GM19468 (cell line): Measurements from ENCODE around the gene RAB8B.

ENCODE experiments used
- ATAC-seq: cut with Tn5 transposase; IDR thresholded peaks from one replicate; pipeline ENCODE4 v1.9.1; 2021; ENCODE audit warnings: mild to moderate bottlenecking, moderate library complexity, moderate number of reproducible peaks; ENCODE audit not compliant: unreplicated experiment; ENCODE audit errors: extremely low read depth

RAB8B gene

DNA sequence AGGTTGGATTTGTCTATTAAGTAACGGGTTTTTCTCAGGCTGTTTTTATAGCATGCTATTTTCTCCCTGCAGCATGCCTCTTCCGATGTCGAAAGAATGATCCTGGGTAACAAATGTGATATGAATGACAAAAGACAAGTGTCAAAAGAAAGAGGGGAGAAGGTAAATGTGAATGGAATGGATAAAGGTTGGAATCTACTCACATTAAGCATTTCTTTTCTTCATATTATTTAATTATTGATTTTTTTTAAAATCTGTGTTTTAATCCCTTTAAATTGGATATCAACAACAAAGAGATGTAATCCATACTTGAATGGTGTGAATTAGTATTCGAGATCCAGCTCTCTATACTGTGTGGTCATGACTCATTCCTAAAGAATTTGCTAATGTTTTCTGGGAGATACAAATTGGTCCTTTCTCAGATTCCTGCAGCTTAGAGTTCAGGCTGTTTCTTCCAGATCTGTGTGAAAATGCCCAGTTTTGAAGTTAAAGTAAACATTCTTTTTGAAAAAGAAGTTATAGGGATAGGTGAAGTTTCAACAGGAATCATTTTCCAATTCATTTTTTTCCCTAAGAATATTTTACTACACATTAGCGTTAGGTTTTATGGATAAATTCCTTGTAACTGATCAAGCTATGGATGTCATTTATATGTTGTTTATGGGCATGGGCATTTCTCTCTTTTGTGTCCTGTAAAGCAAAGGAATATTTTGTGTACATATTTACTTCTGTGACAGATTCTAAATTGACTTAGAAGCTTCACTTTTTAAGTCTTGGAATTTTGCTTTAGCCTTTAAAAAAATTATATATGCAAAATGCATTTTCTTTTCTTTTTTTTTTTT lies 67.2 kb downstream of the RAB8B start:
- ATAC-seq, result no peak

DNA sequence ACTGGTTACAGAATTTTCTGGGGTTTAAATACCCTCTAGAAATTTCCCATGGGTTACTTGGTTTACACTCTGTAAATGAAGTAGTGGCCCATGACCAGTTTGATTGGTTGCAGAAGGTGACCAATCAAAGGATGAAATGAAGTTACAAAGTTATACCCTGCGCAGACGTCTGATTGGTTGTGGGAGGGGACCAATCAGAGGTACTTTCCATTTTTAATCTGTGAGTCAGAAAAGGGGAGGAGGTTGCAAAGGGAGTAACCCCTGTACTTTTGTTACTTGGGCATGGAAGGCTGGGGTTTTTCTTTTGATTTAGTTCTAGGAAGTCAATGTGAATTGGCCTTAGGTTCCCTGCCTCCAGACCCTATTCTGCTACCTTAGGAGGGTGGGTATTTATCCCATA lies 69.3 kb downstream of the RAB8B start:
- ATAC-seq, result no peak

DNA sequence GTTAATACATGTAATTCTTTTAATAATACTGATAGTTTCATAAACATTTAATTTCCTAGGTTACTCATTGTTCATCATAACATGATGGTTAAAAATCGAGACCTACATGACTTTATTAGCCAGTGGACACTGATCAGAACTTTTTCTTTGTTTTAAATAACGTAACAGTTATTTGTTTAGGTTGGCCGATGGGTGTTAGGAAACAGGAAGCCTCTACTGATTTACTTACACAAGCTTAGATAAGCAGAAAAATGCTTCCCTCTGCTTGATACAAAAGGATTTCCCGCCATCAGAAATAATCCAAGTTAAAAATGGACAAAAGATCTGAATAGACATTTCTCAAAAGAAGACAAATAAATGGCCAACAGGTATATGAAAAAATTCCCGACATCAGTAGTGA lies 71.4 kb downstream of the RAB8B start:
- no peak for ATAC-seq

DNA sequence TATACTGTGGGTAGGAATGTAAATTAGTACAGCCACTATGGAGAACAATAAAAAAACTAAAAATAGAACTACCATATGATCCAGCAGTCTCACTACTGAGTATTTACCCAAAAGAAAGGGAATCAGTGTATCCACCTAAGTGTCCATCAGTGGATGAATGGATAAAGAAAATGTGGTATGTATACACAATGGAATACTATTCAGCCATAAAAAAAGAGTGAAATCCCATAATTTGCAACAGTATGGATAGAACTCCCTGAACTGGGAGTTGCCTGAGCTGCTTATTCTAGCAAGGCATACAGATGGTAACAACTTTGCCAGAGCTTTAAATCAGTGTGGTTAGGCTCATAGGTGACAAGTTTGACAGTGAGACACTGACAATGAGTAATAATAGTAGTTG lies 71.9 kb downstream of the RAB8B start:
- ATAC-seq, result no peak

DNA sequence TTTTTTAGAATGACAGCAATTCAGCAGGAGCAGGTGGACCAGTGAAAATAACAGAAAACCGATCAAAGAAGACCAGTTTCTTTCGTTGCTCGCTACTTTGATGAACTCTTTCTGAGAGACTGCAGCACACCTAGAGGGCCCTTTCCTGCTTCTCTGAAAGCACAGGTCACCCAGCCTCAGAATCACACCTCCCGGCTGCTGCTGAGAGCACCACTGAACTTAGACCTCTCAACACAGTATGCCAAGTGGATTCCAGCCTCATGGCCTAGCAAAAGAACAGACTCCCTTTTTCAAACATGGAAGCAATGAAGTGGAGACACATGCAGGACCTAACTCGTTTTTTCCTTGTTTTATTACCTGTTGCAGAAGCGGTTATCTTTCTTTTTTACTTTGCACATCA lies 74.1 kb downstream of the RAB8B start:
- no peak for ATAC-seq

DNA sequence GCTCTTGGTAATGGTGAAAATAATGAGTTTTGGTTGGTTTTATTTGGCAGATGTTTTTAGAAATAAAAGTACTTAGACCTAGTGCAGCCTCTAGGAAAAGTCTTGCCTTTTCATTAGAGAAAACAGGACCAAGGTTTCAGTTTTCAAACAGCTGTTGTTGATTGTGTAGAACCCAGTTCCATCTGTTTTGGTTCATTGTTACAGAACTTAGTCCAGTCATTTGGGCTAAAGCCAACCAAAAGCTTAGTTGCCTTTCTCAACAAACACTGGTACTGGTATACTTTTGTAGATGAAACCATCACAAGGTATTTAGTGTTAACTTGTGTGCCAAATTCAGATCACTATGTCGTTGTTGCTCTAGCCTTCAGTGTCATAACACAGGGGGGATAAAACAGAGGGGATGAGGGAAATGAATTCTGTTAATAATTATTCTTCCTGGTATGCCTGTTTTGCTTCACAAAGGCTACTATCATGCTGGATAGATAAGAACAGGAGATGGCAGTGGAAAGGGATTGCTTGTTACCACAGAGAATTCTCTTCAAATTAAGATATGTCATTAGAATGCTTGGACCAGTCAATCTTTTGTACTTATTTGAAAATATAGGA lies 75.4 kb downstream of the RAB8B start:
- ATAC-seq, result no peak

DNA sequence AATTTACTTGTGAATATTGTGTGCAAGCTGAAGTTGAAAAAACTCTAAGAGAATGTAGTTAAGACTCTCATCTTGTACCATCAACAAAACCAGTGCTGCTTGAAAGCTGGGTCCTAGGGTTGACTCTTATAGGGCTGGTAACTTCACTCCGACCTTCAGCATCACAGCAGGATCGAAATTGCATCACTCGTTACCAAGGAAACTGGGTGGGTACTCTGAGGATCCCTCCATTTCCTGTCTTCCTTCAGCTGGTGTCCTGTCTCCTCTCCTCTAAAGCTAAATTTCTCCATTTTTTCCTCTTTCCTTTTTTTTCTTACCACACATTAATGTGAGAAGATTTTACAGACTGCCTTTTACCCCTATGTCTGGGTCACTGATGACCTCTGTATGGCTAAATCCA lies 85.0 kb downstream of the RAB8B start:
- no peak for ATAC-seq

DNA sequence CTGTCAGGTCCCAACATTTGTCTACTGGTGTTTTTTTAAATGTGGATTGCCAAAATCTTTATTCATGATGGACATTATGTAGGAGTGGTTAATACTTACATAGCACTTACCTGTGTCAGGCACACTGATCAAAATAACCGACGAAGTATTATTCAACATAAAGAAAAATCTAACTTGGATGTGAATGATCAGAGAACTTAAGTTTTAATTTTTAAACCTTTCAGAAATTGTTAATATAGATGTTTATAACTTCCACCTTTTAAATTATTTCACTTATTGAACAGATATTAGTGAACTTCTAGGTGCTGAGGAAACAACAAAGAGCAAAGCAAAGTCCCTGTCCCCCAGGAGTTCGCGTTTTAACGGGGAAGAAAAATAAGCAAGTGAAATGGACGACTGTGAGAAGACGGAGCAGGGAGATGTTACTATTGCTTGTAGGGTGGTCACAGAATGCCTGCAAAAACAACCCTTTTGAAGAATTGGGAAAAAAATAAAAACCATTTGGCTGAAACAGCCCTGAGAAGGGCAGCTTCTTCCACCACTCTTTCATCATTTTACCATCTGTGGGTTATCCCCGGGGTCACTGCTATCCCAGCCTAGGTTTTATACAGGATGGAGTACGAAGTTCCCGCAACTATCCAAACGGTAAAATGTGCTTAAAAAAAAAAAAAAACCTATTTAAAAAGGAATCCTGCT lies 87.1 kb downstream of the RAB8B start:
- no peak for ATAC-seq

DNA sequence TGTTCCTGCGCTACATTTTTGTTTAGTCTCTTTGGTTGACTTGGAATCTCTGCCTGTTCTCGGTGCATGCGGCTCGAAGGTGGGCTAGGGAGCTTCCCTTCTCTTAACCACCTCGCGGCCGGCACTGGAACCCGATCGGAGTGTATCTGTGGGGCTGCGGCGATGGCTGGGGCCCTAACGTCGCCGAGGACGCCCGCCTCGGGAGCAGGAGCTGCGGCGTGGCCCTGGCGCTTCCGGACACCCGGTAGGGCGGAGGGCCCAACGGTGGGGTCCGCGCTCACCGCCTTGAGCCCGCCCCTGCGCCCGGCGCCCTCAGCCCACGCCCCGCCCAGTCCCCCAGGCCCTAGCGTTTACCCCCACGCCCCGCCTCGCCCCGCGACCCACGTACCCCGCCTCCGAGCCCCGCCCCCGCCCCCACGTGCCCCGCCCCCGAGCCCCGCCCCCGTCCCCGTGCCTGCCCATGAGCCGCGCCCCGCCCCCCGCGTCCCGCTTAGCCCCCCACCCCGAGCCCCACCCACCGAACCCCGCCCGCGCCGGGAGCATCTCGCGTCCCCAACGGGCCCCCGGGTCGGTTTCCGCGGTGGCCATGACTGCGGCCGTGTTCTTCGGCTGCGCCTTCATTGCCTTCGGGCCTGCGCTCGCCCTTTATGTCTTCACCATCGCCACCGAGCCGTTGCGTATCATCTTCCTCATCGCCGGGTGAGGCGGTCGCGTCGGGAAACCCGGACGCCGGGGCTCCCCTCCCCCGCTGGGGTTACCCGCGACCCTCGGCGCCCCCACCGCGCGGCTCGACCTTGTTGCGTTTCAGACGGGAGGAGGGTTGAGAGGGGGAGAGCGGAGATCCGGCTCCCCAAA lies 87.9 kb downstream of the RAB8B start, which contains the start of gene APH1B:
Gene APH1B (plus strand): TSS at position 568 of the 855 bp plus-strand sequence. CDS start 19 bp downstream, at position 587.
- peak; percentile 35 for ATAC-seq

DNA sequence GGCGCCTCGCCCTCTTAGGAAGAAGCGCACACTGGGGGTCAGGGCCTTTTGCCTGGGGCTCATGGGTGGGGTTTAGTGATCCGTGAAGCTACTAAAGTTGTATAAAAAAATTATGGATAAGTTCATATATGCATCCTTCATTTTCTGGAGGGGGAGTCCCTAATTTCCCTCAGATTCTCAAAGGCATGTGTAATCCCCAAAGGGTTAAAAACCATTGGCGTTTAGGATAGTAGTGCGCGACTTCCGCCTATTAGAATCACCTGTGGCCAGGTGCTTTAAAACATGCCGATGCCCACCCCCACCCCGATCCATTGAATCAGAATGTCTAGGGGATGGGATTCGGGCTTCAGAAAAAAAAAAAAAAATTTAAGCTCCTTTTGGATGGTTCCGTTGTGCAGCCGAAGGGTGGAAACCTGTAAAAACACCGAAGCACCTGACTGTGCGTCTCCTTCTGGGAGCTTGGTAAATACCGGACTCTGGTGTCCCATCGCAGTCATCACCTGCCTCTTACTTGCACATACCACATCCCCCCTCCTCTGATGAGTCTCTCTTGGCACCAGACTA lies 88.6 kb downstream of the RAB8B start:
- ATAC-seq, result no peak

DNA sequence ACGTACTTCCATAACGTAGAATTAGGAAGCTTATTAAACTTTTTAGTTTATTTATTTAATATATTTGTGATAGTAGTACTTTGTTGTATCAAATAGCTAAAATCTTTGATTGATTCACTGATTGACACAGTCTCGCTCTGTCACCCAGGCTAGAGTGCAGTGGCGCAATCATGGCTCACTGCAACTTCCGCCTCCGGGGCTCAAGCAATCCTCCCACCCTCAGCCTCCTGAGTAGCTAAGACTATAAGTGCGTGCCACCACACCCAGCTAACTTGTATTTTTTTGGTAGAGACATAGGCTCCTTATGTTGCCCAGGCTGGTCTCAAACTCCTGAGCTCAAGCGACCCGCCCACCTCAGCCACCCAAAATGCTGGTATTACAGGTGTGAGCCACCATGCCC lies 93.7 kb downstream of the RAB8B start:
- ATAC-seq, result no peak

DNA sequence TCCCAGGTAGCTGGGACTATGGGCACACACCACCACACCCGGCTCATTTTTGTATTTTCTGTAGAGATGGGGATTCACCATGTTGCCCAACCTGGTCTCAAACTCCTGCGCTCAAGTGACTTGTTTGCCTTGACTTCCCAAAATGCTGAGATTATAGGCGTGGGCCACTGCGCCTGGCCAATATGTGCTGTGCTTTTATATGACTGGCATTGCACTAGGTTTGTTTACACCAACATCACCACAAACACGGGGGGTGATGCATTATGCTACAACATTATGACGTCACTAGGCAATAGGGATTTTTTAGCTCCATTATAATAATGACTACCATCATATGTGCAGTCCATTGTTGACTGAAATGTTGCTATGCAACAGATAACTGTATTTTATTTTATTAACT lies 94.9 kb downstream of the RAB8B start:
- ATAC-seq, result no peak

DNA sequence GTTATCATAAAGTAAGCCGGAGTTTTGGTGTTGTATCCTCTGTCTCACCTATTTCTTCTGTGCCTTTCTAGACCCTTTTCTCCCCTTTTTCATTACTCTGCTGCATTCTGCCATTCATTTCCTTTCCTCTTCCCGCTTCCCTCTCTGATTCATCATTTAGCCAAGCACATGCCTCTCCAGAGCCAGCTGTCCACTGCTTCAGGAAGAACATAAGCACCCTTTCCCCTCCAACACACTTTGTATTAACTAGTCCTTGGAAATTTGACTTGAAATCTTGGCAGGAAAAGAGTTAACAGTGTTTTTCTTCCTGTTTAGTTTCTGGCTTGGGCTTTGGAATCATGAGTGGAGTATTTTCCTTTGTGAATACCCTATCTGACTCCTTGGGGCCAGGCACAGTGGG lies 97.7 kb downstream of the RAB8B start:
- no peak for ATAC-seq

DNA sequence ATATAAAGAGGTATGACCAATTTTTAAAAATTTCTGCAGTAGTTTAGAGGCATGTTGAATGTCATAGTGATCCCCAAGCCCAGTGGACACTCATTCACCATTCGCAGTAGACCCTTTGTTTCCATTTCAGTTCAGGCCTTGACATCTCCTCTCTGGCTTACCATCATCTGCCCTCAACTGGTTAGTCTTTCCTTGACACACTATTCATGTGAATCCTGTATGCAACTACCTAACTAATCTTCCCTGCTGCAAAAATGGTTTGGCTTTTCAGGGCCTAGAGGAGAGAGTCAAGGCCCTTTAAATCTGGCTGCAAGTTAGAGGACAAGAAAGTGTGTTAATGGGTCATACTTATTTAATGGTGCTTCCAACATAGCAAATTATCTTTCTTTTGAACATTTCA lies 98.9 kb downstream of the RAB8B start:
- no peak for ATAC-seq

DNA sequence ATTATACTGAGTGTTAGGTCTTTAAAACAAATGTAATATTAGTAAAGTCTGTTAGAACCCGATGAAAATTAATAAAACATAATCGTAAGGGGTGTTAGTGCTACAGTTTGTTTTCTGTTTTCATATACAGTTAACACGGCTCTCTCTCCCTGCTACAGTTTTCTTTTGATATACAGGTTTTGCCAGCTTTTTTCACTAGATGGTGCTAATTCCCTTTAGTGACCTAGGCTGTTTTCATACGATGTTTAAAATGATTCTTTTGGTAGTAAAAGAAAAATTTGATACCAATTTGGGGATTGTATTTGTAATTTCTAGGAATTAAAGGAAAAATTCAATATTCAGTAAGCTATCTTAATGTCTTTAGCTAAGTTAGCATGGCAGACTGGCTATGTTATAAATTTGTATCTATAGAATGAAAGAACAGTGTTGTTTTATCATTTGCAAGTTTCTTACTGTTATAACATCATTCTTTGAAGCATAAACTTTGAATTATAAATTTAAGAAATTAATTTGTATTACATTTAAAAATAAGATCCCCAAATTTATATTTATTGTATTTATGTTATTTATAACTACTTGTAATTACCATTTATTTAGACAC lies 99.5 kb downstream of the RAB8B start:
- ATAC-seq, result no peak

DNA sequence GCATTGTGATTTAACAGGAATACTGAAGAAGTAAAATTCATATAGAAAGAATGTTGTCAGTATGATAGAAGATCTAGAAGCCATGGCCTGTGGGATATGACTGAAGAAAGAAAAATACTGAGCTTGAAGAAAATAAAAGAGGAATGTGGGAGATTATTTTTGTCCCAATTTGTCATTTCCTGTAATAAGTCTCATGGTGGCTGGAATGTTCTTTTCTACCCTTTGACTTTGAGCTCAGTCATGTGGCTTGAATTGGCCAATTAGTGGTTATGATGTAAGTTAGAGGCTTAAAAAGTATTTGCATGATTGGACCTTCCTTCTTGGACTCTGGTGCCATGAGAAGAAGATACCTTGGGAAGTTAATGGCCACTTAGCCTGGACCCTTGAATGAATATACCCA lies 102.1 kb downstream of the RAB8B start:
- no peak for ATAC-seq

DNA sequence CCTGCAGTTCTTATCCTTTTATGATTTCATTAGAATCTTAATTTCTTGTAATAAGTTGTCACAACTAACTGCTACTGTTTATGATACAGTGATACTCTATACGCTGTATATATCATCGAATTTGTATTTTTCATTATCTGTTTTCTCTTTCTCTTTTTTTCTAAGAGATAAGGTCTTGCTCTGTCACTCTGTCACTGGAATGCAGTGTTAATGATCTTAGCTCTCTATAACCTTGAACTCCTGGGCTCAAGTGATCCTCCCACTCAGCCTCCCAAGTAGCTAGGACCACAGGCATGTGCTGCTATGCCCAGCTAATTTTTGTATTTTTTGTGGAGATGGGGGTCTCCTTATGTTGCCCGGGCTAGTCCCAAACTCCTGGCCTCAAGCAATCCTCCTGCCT lies 102.8 kb downstream of the RAB8B start:
- ATAC-seq, result no peak

DNA sequence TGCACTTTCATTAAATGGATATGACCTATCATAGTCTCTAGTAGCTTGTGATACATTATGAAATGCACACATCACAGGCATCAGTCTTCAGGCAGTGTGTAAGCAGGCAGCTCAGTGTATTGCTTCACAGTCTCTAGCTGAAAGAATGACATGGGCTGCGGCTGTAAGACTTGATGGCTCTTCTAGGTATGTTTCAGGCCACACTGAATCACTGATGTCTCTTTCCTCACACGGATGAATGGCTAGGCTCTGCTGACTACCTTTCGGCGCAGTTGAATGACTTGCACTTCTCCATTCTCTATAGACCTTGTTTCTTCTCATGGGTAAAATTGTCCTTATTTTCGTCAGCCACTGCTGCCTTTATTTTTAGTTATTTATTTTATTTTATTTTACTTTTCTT lies 103.4 kb downstream of the RAB8B start:
- ATAC-seq, result no peak

DNA sequence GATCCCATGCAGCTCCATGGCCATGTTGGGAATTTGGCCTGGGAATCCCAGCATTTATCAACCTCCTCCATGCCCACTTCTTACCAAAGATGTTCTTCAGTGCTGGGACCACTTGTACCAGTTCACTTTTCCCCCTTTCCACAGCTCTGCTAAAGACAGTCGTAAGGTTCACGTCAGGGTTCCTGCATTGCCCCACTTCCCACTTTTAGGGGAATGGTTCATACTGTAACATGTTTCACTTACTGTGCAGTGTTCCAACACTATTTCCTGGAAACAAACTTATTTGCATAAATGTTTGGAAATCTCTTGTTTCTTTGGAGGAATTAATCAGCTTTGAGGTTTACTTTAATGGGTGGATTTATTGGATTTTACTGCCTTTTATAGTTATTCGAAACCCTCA lies 105.0 kb downstream of the RAB8B start:
- no peak for ATAC-seq

DNA sequence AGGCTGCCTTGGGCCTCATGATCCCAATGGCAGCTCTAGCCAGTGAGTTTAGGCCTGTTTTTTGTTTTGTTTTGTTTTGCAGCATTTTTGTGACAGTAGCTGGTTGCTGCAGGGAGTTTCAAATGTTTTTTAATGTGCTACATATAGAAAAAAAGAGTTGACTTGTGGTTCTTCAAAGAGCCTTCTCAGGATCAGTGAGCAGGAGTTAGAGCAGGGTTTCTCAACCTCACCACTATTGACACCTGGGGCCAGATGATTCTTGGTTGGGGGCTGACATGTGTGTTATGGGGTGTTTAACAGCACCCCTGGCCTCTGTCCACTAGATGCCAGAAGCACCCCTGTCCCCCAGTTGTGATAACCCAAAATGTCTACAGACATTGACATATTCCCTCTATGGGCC lies 105.9 kb downstream of the RAB8B start:
- no peak for ATAC-seq
